22Rv1 (cell line): ENCODE data around the gene COA3.
"Not testable (repeated sequence)": the region's sequence is repeated elsewhere in the genome, so short reads cannot be mapped to it uniquely, and the experiment has no call there.

Experiments
- CTCF ChIP-seq: fragments of 450-650 bp; IDR thresholded peaks from 2 replicates; pipeline ENCODE4 v1.5.1; 2017; ENCODE audit warnings: mild to moderate bottlenecking
- ZFX ChIP-seq: fragments of 450-650 bp; IDR thresholded peaks from 2 replicates; pipeline ENCODE4 v1.6.1; 2017; ENCODE audit warnings: antibody characterized with exemption, borderline replicate concordance

DNA sequence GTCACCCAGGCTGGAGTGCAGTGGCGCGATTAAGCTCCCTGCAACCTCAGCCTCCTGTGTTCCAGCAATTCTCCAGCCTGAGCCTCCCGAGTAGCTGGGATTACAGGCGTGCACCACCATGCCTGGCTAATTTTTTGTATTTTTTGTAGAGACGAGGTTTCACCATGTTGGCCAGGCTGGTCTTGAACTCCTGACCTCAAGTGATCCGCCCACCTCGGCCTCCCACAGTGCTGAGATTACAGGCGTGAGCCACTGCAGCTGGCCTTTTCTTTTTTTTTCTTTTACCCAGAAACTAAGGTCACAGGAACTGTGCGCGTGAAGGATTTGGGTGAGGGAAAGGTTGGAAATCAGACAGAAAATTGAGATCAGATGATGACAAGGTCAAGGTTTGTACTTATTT, 28.5 kb downstream of the COA3 start:
- not testable (repeated sequence) for TF ChIP-seq CTCF, ZFX
